Sciatic nerve (tissue), 2 donors: ENCODE measurements around the gene FGFBP2. TPM values are rescaled to one million over a fixed set of nuclear protein-coding genes. Genes with fewer than 3 reads are reported as not detected.

Source experiments
- ATAC-seq: fragments of 200-7000 bp; cut with Tn5 transposase; one replicate; pipeline ENCODE4 v1.9.1; 2020; ENCODE audit warnings: mild to moderate bottlenecking, moderate library complexity
- DNase-seq: peaks from one replicate; pipeline ENCODE4 v3.0.0-alpha.2; 2020; ENCODE audit warnings: low spot score
- intact Hi-C: fragments of 100-400 bp; cut with DNase I; formaldehyde crosslinking; loops from one replicate; pipeline ENCODE4 v1.14.2; 2022
- total RNA-seq: library from RNA; stranded (reverse); fragmentation: NEBNext Ultra II Directional; extraction: Animal tissue kit (Norgen Biotek cat#: 25700); gene quantifications from one replicate; pipeline ENCODE4 v1.2.1, GENCODE V29; 2021
- donor health status: DM: no; HTN: no; CAD: no.
- donor health status: DM: no; HTN: no; CAD: no.

Gene FGFBP2
- total RNA-seq, 1 donor from 2014 or later = 129 TPM

DNA sequence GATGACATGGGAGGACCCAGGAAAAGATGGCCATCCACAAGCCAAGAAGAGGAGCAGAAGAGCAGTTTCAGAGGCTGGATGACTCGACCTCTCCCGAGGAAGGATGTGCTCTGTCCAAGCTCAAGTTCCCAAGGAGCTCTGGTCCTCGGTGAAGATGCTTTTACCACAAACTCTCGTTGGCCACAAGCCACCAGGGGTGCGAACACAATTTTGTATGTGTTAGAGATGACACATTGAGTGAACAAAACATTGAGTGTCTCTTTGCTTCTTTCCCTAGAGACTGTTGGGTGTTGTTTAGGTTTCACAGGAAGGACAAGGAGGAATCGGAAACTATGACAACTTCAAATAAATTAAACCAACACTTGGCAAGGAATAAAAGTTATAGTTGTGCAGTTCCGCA is 50.7 kb downstream of the FGFBP2 start:
- intact Hi-C loops = no loop called here
- ATAC-seq = no peak
- DNase-seq = no peak

Other genes starting within 250 kb of the FGFBP2 start
- 3.4 TPM for gene CD38, start 184.8 kb downstream of the FGFBP2 start, total RNA-seq
- not detected for gene FGFBP1, start 24.4 kb downstream of the FGFBP2 start, total RNA-seq
- gene PROM1, start 120.8 kb upstream of the FGFBP2 start, total RNA-seq = 0.40 TPM